LNCAP (cell line): ENCODE results near the gene NES.

Experiments used
- TF ChIP-seq, protein P1 (sequence below): fragments of 450-650 bp; IDR thresholded peaks from 2 replicates; pipeline ENCODE4 v1.5.1; 2017; ENCODE audit warnings: mild to moderate bottlenecking

NES gene

DNA sequence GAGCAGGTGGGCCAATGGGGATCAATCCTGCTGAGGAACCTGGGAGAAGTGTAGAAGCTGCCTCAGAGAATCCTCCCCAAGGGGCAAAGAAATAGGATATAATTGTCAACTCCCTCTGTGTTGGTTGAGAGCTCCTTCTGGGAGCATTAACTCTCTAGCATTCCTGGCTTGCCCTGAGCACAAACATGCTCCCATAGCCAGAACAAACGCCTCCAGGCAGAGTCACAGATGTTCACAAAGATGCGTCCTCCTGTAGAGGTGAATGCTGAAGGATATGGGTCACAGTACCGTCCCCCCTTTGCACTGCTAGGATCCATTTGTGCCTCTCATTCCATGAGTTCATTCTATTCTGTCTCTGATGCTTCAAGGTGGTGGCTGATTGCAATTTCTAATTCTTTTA lies 44.9 kb downstream of the NES start:
- TF ChIP-seq, protein P1, sequence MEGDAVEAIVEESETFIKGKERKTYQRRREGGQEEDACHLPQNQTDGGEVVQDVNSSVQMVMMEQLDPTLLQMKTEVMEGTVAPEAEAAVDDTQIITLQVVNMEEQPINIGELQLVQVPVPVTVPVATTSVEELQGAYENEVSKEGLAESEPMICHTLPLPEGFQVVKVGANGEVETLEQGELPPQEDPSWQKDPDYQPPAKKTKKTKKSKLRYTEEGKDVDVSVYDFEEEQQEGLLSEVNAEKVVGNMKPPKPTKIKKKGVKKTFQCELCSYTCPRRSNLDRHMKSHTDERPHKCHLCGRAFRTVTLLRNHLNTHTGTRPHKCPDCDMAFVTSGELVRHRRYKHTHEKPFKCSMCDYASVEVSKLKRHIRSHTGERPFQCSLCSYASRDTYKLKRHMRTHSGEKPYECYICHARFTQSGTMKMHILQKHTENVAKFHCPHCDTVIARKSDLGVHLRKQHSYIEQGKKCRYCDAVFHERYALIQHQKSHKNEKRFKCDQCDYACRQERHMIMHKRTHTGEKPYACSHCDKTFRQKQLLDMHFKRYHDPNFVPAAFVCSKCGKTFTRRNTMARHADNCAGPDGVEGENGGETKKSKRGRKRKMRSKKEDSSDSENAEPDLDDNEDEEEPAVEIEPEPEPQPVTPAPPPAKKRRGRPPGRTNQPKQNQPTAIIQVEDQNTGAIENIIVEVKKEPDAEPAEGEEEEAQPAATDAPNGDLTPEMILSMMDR = no peak

- TF ChIP-seq, protein P1 = no peak
Measured at GRCh38 chr1:156629823-156630449, 47.3 kb downstream of the NES start.

DNA sequence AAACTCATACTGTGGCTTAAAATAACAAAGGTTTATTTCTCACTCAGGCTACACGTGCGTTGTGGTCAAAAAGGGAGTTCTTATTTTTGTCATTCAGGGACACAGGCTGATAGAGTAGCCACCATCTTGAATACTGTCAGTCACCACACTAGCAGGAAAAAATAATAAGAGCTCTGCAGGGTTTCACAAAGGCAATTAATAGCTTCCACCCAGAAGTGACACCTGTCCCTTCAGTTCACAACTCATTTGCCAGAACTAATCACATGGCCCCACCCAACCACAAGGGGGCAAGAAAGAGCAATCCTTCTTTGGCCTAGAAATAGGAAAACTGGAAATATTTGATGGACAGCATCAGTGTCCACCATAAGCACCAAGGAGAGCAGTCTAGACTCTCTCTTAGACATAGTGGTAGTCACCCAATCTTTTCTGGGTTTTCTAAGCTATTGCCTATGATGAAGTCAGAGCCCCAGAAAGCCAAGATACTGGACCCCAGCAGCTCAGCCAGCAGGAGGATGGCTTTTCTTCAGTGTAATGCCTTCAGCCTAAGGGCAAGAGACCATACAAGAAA lies 49.8 kb downstream of the NES start:
- TF ChIP-seq, protein P1 = peak; percentile 73

DNA sequence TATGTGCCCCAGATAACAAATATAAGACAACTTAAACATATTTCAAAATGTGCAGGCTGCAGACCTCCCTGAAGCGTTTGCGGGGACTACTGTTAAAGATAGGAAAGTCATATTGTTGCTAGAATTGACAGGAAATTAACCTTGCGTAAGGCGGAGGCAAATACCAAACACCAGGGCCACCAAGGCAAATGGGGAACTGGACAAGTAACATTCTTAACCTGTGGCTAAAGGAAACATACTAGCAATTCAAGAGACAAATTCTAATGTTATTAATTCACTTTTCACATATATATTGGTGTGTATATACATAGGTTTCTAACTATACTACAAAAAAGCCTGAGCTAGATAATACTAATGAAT lies 51.1 kb downstream of the NES start:
- TF ChIP-seq, protein P1 = peak; percentile 40

DNA sequence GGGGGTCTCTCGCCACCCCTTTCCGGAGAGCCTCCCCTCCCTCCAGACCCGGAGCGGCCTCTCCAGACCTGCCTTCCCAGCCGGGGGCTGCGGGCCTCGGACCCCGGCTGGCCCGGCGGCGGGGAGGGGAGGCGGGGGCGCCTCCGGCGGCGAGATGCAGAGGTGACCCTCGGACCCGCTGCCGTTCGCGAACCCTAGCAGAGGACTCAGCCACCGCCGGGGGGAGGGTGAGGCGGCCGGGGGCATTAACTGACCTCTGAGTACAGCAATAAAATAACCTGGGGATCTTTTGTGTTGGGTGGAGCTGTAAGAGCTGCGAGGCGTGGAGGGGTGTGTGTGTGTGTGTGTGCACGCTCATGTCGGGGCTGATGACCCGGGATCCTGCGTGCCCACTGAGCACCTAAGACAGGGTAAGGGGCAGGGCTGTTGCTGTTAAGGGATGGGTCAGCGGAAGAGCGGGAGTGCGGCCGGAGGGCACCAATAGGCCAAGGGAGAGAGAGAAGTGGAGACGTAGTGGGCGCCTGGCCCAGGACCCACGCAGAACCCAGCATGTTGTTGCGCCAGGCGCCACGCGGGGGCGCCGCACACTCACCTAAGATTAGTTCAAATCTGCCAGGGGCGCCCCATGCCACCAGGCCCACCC lies 51.6 kb downstream of the NES start:
- TF ChIP-seq, protein P1 = peak; percentile 99

GRCh38 chr1:156624814-156625435 lies 52.3 kb downstream of the NES start:
- TF ChIP-seq, protein P1 = no peak

GRCh38 chr1:156623946-156624813 lies 53.0 kb downstream of the NES start:
- TF ChIP-seq, protein P1 = peak; percentile 44
